HL-60 (cell line): ENCODE data around the gene CHCHD6.

Experiments used
- DNase-seq, 2 experiments: peaks; one replicate each; pipeline ENCODE4 v3.0.0-alpha.2; 2010 to 2020; ENCODE audit warnings: low read depth in 1 of 2, low spot score in 1 of 2
- H3K27ac ChIP-seq: fragments of 250-450 bp; sonication (Bioruptor Pico); replicated peaks from 2 replicates; pipeline ENCODE4 v1.5.1; 2020; ENCODE audit warnings: mild to moderate bottlenecking, moderate library complexity
- H3K27me3 ChIP-seq: fragments of 250-450 bp; sonication (Bioruptor Pico); 2 replicates; pipeline ENCODE4 v1.5.1; 2021; ENCODE audit warnings: mild to moderate bottlenecking, moderate library complexity; ENCODE audit not compliant: insufficient read depth, poor library complexity, severe bottlenecking
- H3K4me3 ChIP-seq: replicated peaks from 2 replicates; pipeline ENCODE4 v1.5.1; 2011; ENCODE audit warnings: mild to moderate bottlenecking, control low read depth, low read length; ENCODE audit not compliant: insufficient read depth
- CTCF ChIP-seq: IDR thresholded peaks from one replicate; pipeline ENCODE4 v1.5.1; 2011; ENCODE audit warnings: low read length, control low read depth, inconsistent platforms; ENCODE audit not compliant: insufficient read depth
- GABPA ChIP-seq: IDR thresholded peaks from 2 replicates; pipeline ENCODE4 v1.6.1; 2012; ENCODE audit warnings: low read depth
- POLR2AphosphoS5 ChIP-seq: IDR thresholded peaks from 2 replicates; pipeline ENCODE4 v1.6.1; 2012; ENCODE audit warnings: low read depth
- REST ChIP-seq: IDR thresholded peaks from 2 replicates; pipeline ENCODE4 v1.6.1; 2012; ENCODE audit warnings: low read depth; ENCODE audit not compliant: insufficient replicate concordance
- SPI1 ChIP-seq: IDR thresholded peaks from 2 replicates; pipeline ENCODE4 v1.6.1; 2012; ENCODE audit warnings: low read depth, mild to moderate bottlenecking, borderline replicate concordance

Gene CHCHD6

GRCh38 chr3:126714276-126714900 lies 10.3 kb downstream of the CHCHD6 start:
- Histone ChIP-seq H3K27me3 (no peaks in the 10 kb centered on the region), H3K4me3 (no peak overlapping the region), H3K27ac (no peak overlapping the region)
- no peak for DNase-seq
- TF ChIP-seq SPI1 (no peak), POLR2AphosphoS5 (no peak), REST (no peak)

GRCh38 chr3:126714921-126715320 lies 10.9 kb downstream of the CHCHD6 start:
- no peak for DNase-seq
- TF ChIP-seq SPI1 (no peak), CTCF (no peak), GABPA (no peak), REST (no peak), POLR2AphosphoS5 (no peak)
- Histone ChIP-seq H3K27ac (no peak overlapping the region), H3K4me3 (no peak overlapping the region), H3K27me3 (no peaks in the 10 kb centered on the region)

GRCh38 chr3:126715432-126715831 lies 11.4 kb downstream of the CHCHD6 start:
- TF ChIP-seq GABPA (no peak), SPI1 (no peak), REST (no peak), CTCF (no peak), POLR2AphosphoS5 (no peak)
- no peak overlapping the region for H3K4me3 ChIP-seq
- no peak for DNase-seq
- H3K27me3 ChIP-seq = no peaks in the 10 kb centered on the region
- H3K27ac ChIP-seq = no peak overlapping the region
